OCI-LY1 (cell line): ENCODE results near the gene PRAMEF6.
"Not testable (repeated sequence)": the region's sequence is repeated elsewhere in the genome, so short reads cannot be mapped to it uniquely, and the experiment has no call there.

Experiments used
- EZH2 ChIP-seq: fragments of 200-600 bp; sonication (generic), shearing (Covaris generic); IDR thresholded peaks from 2 replicates; pipeline ENCODE4 v1.8.0; 2017; ENCODE audit warnings: borderline replicate concordance, mixed run types, mild to moderate bottlenecking, antibody characterized with exemption, low read length, moderate library complexity, mixed read lengths
- TF ChIP-seq, protein P1 (sequence below): fragments of 200-600 bp; sonication (generic), shearing (Covaris generic); IDR thresholded peaks from 2 replicates; pipeline ENCODE4 v1.5.1; 2017; ENCODE audit warnings: mild to moderate bottlenecking, antibody characterized with exemption, low read length, moderate library complexity, mixed read lengths

DNA sequence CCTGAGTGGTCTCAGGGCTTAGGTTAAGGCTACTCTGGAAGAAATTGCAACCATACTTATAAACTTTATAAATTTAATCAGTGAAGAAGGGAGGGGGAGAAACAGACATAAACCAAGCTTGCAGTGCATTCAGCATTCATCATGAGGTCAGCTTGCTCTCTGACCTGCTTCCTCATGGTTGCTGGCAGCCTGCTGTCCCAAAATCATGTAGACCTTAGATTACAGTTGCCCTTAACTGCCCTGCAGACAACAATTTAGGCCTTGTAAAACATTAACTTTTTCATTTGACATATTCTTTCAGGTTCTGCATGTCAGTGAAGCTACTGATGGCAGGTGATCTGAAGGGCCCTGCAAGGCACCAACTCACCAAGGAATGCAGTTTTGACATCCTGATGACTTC is 48.2 kb downstream of the PRAMEF6 start:
- not testable (repeated sequence) for TF ChIP-seq EZH2
- TF ChIP-seq, protein P1, sequence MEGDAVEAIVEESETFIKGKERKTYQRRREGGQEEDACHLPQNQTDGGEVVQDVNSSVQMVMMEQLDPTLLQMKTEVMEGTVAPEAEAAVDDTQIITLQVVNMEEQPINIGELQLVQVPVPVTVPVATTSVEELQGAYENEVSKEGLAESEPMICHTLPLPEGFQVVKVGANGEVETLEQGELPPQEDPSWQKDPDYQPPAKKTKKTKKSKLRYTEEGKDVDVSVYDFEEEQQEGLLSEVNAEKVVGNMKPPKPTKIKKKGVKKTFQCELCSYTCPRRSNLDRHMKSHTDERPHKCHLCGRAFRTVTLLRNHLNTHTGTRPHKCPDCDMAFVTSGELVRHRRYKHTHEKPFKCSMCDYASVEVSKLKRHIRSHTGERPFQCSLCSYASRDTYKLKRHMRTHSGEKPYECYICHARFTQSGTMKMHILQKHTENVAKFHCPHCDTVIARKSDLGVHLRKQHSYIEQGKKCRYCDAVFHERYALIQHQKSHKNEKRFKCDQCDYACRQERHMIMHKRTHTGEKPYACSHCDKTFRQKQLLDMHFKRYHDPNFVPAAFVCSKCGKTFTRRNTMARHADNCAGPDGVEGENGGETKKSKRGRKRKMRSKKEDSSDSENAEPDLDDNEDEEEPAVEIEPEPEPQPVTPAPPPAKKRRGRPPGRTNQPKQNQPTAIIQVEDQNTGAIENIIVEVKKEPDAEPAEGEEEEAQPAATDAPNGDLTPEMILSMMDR = not testable (repeated sequence)
